HEK293 (cell line): ENCODE results near the gene RND1.

Experiments
- CTCF ChIA-PET: fragments of 350-600 bp; formaldehyde crosslinking; extraction: SDS; loops from one replicate; lab custom pipeline; 2021; ENCODE audit warnings: antibody characterized with exemption; lab: Yijun Ruan, JAX
- POLR2A ChIA-PET: fragments of 300-600 bp; formaldehyde crosslinking; extraction: SDS; loops from one replicate; lab custom pipeline; 2020; ENCODE audit warnings: antibody characterized with exemption, inconsistent platforms; lab: Yijun Ruan, JAX
- H3K27ac ChIP-seq: fragments of 200-500 bp; sonication (Bioruptor generic); 2 replicates; pipeline ENCODE4 v1.5.1; 2014; ENCODE audit warnings: low read depth, low read length, control low read depth, inconsistent platforms; ENCODE audit errors: extremely low read depth
- H3K36me3 ChIP-seq, 2 experiments: fragments of 200-500 bp in 1 of 2; sonication (Bioruptor generic) in 1 of 2; 1 replicate in 1 of 2; 2 replicates in 1 of 2; pipeline ENCODE4 v1.5.1; 2014 to 2017; ENCODE audit warnings: inconsistent platforms in 2 of 2, low read length in 2 of 2; ENCODE audit not compliant: control insufficient read depth in 2 of 2, insufficient read depth in 1 of 2
- H3K4me1 ChIP-seq: fragments of 200-500 bp; sonication (Bioruptor generic); 2 replicates; pipeline ENCODE4 v1.5.1; 2014; ENCODE audit warnings: mild to moderate bottlenecking, low read length, inconsistent platforms; ENCODE audit not compliant: control insufficient read depth, insufficient read depth
- H3K4me3 ChIP-seq: 2 replicates; pipeline ENCODE4 v1.5.1; 2011; ENCODE audit warnings: low read depth, mild to moderate bottlenecking, control low read depth, low read length, moderate library complexity
- H3K9me3 ChIP-seq: fragments of 200-500 bp; sonication (Bioruptor generic); 2 replicates; pipeline ENCODE4 v1.5.1; 2014; ENCODE audit warnings: low read depth, low read length, inconsistent platforms; ENCODE audit not compliant: control insufficient read depth, insufficient read depth
- GLI2 ChIP-seq: fragments of 450-650 bp; formaldehyde crosslinking; IDR thresholded peaks from 2 replicates; pipeline ENCODE4; 2017; ENCODE audit warnings: missing biosample characterization, missing genetic modification characterization, low read depth, borderline replicate concordance
- GLI4 ChIP-seq: fragments of 450-650 bp; formaldehyde crosslinking; IDR thresholded peaks from 2 replicates; pipeline ENCODE4 v1.5.1; 2016; ENCODE audit warnings: missing biosample characterization, missing genetic modification characterization
- GLIS1 ChIP-seq: fragments of 450-650 bp; formaldehyde crosslinking; IDR thresholded peaks from 2 replicates; pipeline ENCODE4 v1.5.1; 2016; ENCODE audit warnings: missing biosample characterization, missing genetic modification characterization
- KLF7 ChIP-seq: fragments of 450-650 bp; formaldehyde crosslinking; IDR thresholded peaks from 2 replicates; pipeline ENCODE4 v1.5.1; 2016; ENCODE audit warnings: missing biosample characterization, missing genetic modification characterization, borderline replicate concordance
- KLF9 ChIP-seq: fragments of 450-650 bp; formaldehyde crosslinking; IDR thresholded peaks from 2 replicates; pipeline ENCODE4 v1.5.1; 2016; ENCODE audit warnings: missing biosample characterization, missing genetic modification characterization, low read depth
- PRDM1 ChIP-seq: fragments of 450-650 bp; formaldehyde crosslinking; IDR thresholded peaks from 2 replicates; pipeline ENCODE4; 2016; ENCODE audit warnings: missing biosample characterization, missing genetic modification characterization
- RBAK ChIP-seq: fragments of 450-650 bp; formaldehyde crosslinking; IDR thresholded peaks from 2 replicates; pipeline ENCODE4 v1.5.1; 2016; ENCODE audit warnings: missing biosample characterization, missing genetic modification characterization
- ZBTB10 ChIP-seq: fragments of 450-650 bp; formaldehyde crosslinking; IDR thresholded peaks from 2 replicates; pipeline ENCODE4 v1.5.1; 2016; ENCODE audit warnings: missing biosample characterization, missing genetic modification characterization
- ZBTB17 ChIP-seq: fragments of 450-650 bp; formaldehyde crosslinking; IDR thresholded peaks from 2 replicates; pipeline ENCODE4 v1.5.1; 2016; ENCODE audit warnings: missing biosample characterization, missing genetic modification characterization
- ZBTB21 ChIP-seq: fragments of 450-650 bp; formaldehyde crosslinking; IDR thresholded peaks from 2 replicates; pipeline ENCODE4 v1.5.1; 2017; ENCODE audit warnings: missing biosample characterization, missing genetic modification characterization
- ZFHX2 ChIP-seq: fragments of 450-650 bp; formaldehyde crosslinking; conservative IDR thresholded peaks from 2 replicates; pipeline ENCODE4 v1.5.1; 2016; ENCODE audit warnings: missing biosample characterization, missing genetic modification characterization
- ZFP37 ChIP-seq: fragments of 450-650 bp; formaldehyde crosslinking; IDR thresholded peaks from 2 replicates; pipeline ENCODE4 v1.5.1; 2016; ENCODE audit warnings: missing biosample characterization, missing genetic modification characterization
- ZFP41 ChIP-seq: fragments of 450-650 bp; formaldehyde crosslinking; IDR thresholded peaks from 2 replicates; pipeline ENCODE4 v1.5.1; 2016; ENCODE audit warnings: missing biosample characterization, missing genetic modification characterization, borderline replicate concordance
- ZFP69B ChIP-seq: fragments of 450-650 bp; formaldehyde crosslinking; IDR thresholded peaks from 2 replicates; pipeline ENCODE4 v1.5.1; 2016; ENCODE audit warnings: missing biosample characterization, missing genetic modification characterization
- ZNF302 ChIP-seq: fragments of 450-650 bp; formaldehyde crosslinking; IDR thresholded peaks from 2 replicates; pipeline ENCODE4 v1.5.1; 2016; ENCODE audit warnings: missing biosample characterization, missing genetic modification characterization, low read depth
- ZNF366 ChIP-seq: fragments of 450-650 bp; formaldehyde crosslinking; conservative IDR thresholded peaks from 2 replicates; pipeline ENCODE4 v1.5.1; 2016; ENCODE audit warnings: missing biosample characterization, missing genetic modification characterization
- ZNF416 ChIP-seq: fragments of 450-650 bp; formaldehyde crosslinking; IDR thresholded peaks from 2 replicates; pipeline ENCODE4 v1.5.1; 2016; ENCODE audit warnings: missing biosample characterization, missing genetic modification characterization
- ZNF544 ChIP-seq: fragments of 450-650 bp; formaldehyde crosslinking; IDR thresholded peaks from 2 replicates; pipeline ENCODE4 v1.5.0; 2017; ENCODE audit warnings: missing biosample characterization, missing genetic modification characterization
- ZNF580 ChIP-seq: fragments of 450-650 bp; formaldehyde crosslinking; IDR thresholded peaks from 2 replicates; pipeline ENCODE4 v1.5.1; 2016; ENCODE audit warnings: missing biosample characterization, missing genetic modification characterization
- ZNF623 ChIP-seq: fragments of 450-650 bp; formaldehyde crosslinking; IDR thresholded peaks from 2 replicates; pipeline ENCODE4 v1.5.1; 2016; ENCODE audit warnings: missing biosample characterization, missing genetic modification characterization
- ZNF664 ChIP-seq: fragments of 450-650 bp; formaldehyde crosslinking; IDR thresholded peaks from 2 replicates; pipeline ENCODE4 v1.5.1; 2016; ENCODE audit warnings: missing biosample characterization, missing genetic modification characterization
- ZNF692 ChIP-seq: fragments of 450-650 bp; formaldehyde crosslinking; IDR thresholded peaks from 2 replicates; pipeline ENCODE4 v1.5.1; 2016; ENCODE audit warnings: missing biosample characterization, missing genetic modification characterization
- ZNF76 ChIP-seq: fragments of 450-650 bp; formaldehyde crosslinking; IDR thresholded peaks from 2 replicates; pipeline ENCODE4; 2016; ENCODE audit warnings: low read depth, missing biosample characterization, missing genetic modification characterization, borderline replicate concordance
- ZNF776 ChIP-seq: fragments of 450-650 bp; formaldehyde crosslinking; IDR thresholded peaks from 2 replicates; pipeline ENCODE4 v1.5.0; 2017; ENCODE audit warnings: missing biosample characterization, missing genetic modification characterization, borderline replicate concordance
- ZNF837 ChIP-seq: fragments of 450-650 bp; formaldehyde crosslinking; IDR thresholded peaks from 2 replicates; pipeline ENCODE4 v1.5.1; 2016; ENCODE audit warnings: missing biosample characterization, missing genetic modification characterization

Gene RND1

GRCh38 chr12:48882315-48882687 is 16.6 kb upstream of the RND1 start (continued):
- TF ChIP-seq ZNF664 (no peak), KLF7 (tag by site-specific recombination) (no peak), ZNF776 (tag by site-specific recombination) (no peak), ZFP41 (tag by site-specific recombination) (no peak), ZBTB21 (tag by site-specific recombination) (no peak), GLI4 (no peak), ZNF76 (tag by site-specific recombination) (no peak), ZNF544 (tag by site-specific recombination) (no peak), ZNF416 (no peak)

- Histone ChIP-seq H3K9me3 (no peaks in the 10 kb centered on the region), H3K4me1 (peaks cover 20% of the 10 kb centered on the region), H3K27ac (no peak overlapping the region), H3K36me3 (no peaks in the 10 kb centered on the region), H3K4me3 (no peak overlapping the region)
- ChIA-PET POLR2A (interaction anchor here (1.2 to 3.4 kb wide), 2 partner anchors 16 to 29 kb away, joined by 8 to 24 read pairs; partner anchors contain the start of genes DDX23 and RND1), CTCF (interaction anchor here (7.1 to 8.3 kb wide), 2 partner anchors 9 to 28 kb away, joined by 40 to 64 read pairs; partner anchors contain the start of gene DDX23)
- peak; percentile 52; the same call in 1 of the 2 replicates for TF ChIP-seq ZFP69B
- TF ChIP-seq RBAK (tag by site-specific recombination) = no peak
- TF ChIP-seq KLF9 (tag by site-specific recombination) = 0 out of 2 replicates have a peak, but pooled peaks have one; percentile 11
- TF ChIP-seq ZBTB17 = peak; percentile 96
- TF ChIP-seq ZNF623 (tag by site-specific recombination) = no peak
- no peak for TF ChIP-seq ZNF302
- no peak for TF ChIP-seq ZNF837 (tag by site-specific recombination)
- TF ChIP-seq ZFP37 = no peak
- TF ChIP-seq ZNF580 (tag by site-specific recombination) = no peak
- no peak for TF ChIP-seq ZNF692 (tag by site-specific recombination)
- TF ChIP-seq GLI2 (tag by site-specific recombination) = no peak
- 0 out of 2 replicates have a peak, but pooled peaks have one; percentile 24 for TF ChIP-seq ZNF366
- TF ChIP-seq PRDM1 (tag by site-specific recombination) = peak; percentile 70
- no peak for TF ChIP-seq GLIS1 (tag by site-specific recombination)
- no peak for TF ChIP-seq ZBTB10 (tag by site-specific recombination)
- TF ChIP-seq ZFHX2 (tag by site-specific recombination) = 0 out of 2 replicates have a peak, but pooled peaks have one; percentile 7
- TF ChIP-seq, all 188 proteins: peak for 6
Measured at GRCh38 chr12:48881686-48882314, 16.1 kb upstream of the RND1 start.
